M059J (cell line): ENCODE data around the gene JCAD. TPM values are rescaled to one million over a fixed set of nuclear protein-coding genes. Genes with fewer than 3 reads are reported as not detected.

ENCODE experiments used
- DNase-seq: peaks from one replicate; pipeline ENCODE4 v3.0.0-alpha.2; 2012; ENCODE audit warnings: low read depth
- total RNA-seq: library from RNA; depleted of rRNA; stranded (reverse); fragments of >200 nt; shearing (Covaris generic); gene quantifications from 2 replicates; pipeline ENCODE4 v1.2.3, GENCODE V29; 2014

JCAD gene
- total RNA-seq, 1 experiment from 2014 or later = not detected

DNA sequence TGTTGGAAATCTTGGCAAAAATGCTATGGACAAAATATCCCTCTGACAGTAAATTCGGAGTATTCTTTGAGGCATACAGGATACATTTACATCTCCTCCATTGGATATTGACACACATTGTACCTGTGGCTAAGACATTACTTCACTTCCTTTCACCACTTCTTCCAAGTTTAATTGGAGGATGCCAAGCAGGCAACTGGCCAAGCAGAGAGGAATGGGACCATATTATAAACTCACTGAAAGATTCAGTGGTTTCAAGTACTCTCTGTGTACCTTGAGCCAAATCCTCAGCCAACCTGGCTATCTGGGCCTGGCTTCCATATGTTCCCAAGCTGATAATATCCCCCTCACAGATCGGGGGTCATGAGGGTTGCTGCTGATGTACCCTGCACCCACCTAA, 14.7 kb upstream of the JCAD start:
- DNase-seq = no peak

- no peak for DNase-seq
Measured at GRCh38 chr10:30073767-30074060, 14.3 kb upstream of the JCAD start.

GRCh38 chr10:30073045-30073766, 13.8 kb upstream of the JCAD start:
- DNase-seq = no peak

GRCh38 chr10:30072068-30072467, 12.7 kb upstream of the JCAD start:
- no peak for DNase-seq

GRCh38 chr10:30070001-30070685, 10.8 kb upstream of the JCAD start:
- DNase-seq = peak; percentile 4

DNA sequence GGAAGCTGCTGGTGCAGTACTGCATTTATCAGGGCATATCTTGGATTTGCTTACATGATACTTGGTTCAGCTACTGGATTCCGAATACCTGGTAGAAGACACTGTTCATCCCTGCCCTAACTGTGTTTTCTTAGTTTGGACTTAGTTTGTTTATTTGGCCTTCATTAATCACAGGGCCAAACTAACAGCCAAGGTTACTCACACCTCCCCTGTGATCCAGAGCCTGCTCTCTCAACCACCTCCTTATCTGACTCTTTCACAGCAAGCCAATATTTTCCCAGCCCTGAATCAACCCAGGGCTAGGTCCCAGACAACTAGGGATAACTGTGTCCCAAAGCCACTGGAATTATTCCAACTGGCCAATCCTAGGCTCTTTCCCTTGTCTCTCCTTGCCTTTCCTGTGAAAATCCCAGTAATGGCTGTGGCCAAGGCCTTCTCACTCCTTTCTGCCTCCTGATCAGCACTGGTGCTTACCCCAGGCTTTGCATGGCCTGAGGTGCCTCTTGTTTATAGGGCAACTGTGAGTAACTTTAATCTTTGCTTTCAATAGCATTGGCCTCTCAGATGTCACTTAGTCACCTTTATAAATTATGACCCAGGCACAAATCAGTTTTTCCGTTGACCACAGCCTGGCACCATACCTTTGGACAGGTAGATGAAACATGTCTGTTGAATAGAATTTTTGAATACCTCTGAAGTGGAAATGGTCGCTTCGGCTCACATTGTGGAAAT, 9.3 kb upstream of the JCAD start:
- DNase-seq = peak; percentile 47

GRCh38 chr10:30063099-30063498, 3.7 kb upstream of the JCAD start:
- peak; percentile 24 for DNase-seq

GRCh38 chr10:30062582-30062981, 3.2 kb upstream of the JCAD start:
- no peak for DNase-seq

DNA sequence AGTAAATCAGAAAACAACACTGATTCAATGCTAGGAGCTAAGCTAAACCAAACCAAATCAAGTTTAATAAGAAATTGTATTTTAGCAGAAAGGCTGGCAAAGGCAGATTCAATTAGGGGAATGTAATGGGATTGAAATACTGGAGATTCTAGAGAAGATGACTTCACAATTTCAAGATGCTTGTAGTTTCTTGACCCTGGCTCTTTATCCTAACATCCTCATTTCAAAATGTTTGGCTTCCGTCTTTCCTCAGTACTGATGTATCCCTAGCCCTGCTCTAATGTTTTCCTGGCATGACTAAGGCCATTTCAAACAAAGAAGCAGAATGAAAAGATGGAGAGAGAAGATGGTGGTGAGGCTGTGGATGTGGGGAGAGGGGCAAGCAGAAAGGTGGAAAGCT, 2.7 kb upstream of the JCAD start:
- DNase-seq = peak; percentile 57

DNA sequence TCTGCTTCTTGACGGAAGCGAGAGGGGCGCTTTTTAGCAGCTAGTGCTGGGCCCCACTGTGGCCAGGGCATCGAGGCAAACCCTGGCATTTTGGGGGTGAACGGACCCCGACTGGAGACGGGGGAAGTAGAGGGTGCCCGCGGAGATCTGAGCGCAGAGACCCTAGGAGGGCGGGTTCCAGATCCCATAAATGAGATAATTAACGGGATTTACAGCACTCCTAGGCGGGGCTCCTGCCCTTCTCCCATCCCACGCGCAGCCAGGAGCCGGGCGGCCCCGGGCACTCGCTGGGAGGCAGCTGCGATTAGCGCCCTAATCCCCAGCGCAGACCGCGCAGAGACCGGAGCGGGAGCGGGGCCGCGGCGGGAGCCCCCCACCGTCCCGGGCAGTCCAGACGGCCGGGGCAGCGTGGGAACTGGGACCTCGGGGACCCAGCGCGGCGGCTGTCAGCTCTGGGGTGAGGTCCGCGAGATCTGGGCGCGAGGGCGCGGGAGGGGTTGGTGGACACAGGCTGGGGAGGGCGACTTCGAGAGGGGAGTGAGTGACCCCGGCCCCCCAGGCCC, 735 bp downstream of the JCAD start:
- no peak for DNase-seq

- no peak for DNase-seq
Measured at GRCh38 chr10:30057894-30058556, 1.4 kb downstream of the JCAD start.

DNA sequence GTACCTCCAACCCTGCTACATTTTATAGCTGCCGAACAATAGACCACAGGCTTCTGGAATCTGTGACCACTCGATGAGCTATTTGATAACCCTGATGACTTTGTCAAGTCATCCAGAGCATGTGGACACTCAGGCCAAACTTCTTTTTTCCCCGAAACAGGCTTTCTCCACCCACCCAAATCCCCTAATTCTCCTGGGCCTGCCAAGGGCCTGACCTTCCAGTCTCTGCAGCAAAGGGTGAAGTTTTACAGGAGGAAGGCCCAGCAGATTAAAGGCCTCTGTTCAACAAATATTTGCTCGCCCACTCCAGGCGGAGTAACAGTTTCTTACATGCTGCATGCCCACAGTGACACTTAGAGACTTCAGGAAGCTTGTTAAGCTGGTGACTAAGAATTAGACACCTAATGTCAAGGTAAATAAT, 2.0 kb downstream of the JCAD start:
- peak; percentile 43 for DNase-seq

DNA sequence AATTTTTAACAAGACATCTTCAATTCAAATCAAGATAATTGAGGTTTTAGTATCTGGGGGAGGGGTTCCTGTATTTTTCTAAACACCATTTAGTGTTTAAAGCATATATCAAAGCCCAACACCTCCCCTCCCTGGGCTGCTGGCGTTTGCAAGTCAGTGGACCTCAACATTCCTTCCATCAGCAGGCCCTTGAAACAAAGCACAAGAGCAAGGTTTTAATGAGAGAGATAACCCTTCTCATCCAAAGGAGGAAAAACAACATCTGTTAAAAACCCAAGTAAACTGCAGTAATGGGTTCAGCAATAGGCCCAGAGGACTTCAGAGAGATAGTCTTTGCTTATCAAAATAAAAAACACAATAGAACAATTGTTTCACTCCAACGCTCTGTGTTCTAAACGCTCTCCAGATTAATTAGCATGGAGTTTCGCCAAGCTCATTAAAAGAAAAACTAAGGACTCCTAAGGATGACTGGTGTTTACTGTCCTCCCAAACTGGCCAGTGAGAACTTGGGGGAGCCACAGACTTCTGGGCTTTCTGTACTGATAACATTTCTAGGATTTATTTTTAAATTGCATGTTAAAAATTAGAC, 2.5 kb downstream of the JCAD start:
- DNase-seq = no peak

- no peak for DNase-seq
Measured at GRCh38 chr10:30056281-30056680, 3.1 kb downstream of the JCAD start.

DNA sequence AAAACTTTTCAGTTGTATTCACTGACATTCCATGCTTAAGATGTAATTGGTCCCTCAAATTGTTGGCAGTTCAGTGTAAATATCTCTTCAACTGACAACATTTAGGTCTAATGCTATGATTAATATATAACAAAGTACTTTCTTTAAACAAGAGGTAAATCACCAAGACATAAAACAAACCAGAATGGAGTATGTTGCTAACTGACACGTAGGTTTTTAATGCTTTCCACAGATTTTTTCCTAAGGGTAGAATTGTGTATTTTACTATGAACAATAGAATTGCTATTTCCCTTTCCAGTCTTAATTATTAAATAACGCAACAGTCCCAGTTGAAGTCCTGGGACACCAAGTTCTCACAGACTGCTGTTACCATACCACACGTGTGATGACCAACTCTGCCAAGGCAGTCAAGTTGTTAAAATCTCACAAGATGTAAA, 4.1 kb downstream of the JCAD start:
- peak; percentile 16 for DNase-seq

DNA sequence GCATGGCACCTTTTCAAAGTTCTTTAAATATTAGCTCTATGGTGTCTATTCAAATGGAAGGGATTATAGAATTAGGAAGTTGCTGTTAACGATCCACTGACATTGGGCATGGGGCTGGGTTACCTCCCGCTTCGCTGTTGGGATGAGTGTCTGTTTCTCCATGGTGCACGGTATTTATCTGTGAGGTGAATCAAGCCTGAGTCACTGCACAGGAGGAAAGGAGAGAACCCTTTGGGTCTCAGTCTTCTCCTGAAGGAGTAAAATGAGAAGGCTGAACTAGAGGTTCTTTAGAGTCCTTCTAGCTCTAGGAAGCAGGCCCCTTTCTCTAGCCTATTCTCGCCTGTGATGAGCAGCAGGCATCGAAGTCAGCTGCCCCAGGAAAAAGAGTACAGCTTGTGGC, 7.3 kb downstream of the JCAD start:
- peak; percentile 46 for DNase-seq

GRCh38 chr10:30051220-30051619, 8.2 kb downstream of the JCAD start:
- DNase-seq = no peak

DNA sequence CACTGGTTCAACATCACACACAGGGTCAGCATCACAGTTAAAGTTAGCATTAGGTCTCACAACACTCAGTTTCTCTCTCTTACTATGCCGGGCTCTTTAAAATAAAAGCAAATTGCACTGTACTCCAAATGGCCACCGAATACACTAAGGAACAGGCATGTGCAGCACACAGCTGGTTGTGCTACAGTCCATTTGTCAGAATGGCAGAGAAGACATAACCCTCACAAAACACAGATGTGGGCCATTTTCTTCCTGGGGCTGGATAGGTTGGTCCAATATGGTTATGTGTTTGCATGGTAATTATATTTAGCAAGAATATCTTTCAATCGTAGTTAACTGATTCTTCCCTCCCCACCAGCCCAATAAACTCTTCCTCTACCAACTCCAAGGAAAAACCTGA, 9.0 kb downstream of the JCAD start:
- no peak for DNase-seq

- no peak for DNase-seq
Measured at GRCh38 chr10:30048768-30049517, 10.4 kb downstream of the JCAD start.

GRCh38 chr10:30047924-30048531, 11.4 kb downstream of the JCAD start:
- DNase-seq = no peak

DNA sequence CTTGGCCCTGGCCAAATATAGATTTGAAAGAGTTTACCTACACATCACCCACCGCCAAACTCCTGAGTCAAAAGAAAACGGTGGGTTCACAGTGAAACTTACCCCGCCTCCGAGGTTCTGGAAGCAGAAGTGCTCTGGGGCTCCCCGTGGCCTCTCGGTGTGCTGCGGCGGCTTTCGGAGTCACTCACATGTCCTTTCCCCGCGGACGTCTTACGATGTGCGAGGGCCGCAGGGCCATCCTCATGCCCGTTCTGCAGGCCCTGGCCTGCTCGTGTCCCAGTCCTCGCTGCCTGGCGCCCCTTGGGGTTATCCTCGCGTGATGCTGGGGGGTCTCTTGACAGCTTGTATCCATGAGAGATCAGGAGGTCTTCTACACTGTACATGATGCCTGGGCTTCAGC, 12.0 kb downstream of the JCAD start:
- no peak for DNase-seq
